Esophagus muscularis mucosa (tissue), 3 donors: ENCODE results near the gene HLA-DOB.
A peak's percentile ranks its signal among the peaks of the same experiment; 100 is the strongest.

ENCODE experiments used
- EP300 ChIP-seq: sonication (generic); formaldehyde crosslinking; IDR thresholded peaks from one replicate; pipeline ENCODE4 v1.6.1; 2017; ENCODE audit warnings: antibody characterized with exemption
- TF ChIP-seq, protein P1 (sequence below), 3 experiments: fragments of 200-600 bp in 2 of 3; fragments of 450-650 bp in 1 of 3; sonication (generic) in 2 of 3; IDR thresholded peaks; one replicate each; pipeline ENCODE4 v1.5.1; 2017 to 2019; ENCODE audit warnings: antibody characterized with exemption in 3 of 3, mild to moderate bottlenecking in 2 of 3, moderate library complexity in 1 of 3

DNA sequence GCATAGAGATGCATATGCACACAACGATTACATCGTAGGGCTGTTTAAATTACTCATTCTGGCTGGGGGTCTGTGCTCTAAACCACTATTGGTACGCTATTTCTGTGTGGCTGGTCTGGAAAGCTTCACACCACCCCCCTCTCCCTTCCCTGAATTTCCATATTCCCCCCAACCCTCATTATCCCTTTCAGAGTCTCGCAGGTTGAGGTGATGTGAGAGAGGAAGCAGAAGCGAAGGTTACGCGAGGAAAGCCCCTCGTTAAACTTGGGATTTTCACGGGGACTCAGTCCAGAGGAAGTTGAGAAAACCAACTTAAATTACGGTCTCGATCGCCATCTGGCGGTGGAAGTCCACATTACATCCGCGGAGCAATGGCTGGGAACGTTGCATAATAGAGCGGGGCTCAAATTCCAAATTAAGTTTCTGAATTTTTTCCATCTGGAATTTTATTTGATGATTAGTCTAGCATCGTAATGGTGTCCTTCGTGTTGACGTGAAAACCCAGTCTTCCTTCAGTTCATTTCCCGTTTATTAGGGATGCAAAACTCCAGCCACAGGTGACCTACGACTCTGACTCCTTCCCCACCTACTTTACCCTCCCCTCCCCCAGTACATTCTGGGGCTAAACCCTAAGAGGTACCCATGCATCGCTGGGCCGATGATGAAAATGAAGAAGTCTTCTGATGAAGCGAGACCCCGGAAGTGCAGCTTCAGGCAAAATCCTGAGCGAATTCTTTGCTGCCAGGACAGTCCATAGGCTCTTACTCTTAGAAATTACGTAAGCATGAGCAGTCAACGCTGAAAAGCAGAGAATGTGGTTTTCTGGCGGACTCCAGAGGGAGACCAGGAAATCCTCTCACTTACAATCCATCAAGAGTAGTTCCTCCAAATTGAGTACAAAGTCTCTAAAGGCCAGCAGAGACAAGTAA is 19.7 kb downstream of the HLA-DOB start:
- TF ChIP-seq, protein P1, sequence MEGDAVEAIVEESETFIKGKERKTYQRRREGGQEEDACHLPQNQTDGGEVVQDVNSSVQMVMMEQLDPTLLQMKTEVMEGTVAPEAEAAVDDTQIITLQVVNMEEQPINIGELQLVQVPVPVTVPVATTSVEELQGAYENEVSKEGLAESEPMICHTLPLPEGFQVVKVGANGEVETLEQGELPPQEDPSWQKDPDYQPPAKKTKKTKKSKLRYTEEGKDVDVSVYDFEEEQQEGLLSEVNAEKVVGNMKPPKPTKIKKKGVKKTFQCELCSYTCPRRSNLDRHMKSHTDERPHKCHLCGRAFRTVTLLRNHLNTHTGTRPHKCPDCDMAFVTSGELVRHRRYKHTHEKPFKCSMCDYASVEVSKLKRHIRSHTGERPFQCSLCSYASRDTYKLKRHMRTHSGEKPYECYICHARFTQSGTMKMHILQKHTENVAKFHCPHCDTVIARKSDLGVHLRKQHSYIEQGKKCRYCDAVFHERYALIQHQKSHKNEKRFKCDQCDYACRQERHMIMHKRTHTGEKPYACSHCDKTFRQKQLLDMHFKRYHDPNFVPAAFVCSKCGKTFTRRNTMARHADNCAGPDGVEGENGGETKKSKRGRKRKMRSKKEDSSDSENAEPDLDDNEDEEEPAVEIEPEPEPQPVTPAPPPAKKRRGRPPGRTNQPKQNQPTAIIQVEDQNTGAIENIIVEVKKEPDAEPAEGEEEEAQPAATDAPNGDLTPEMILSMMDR (IDR thresholded peaks at IDR 0.05) = peak; percentile 91 to 95 (median 94)
- TF ChIP-seq EP300 = no peak
